H9 (cell line): ENCODE measurements around the gene REEP3. TPM values are rescaled to one million over a fixed set of nuclear protein-coding genes. Genes with fewer than 3 reads are reported as not detected.

Source experiments
- DNase-seq: peaks from one replicate; pipeline ENCODE4 v3.0.0-alpha.2; 2017
- H2AFZ ChIP-seq: one replicate; pipeline ENCODE4 v1.6.1; 2013; ENCODE audit warnings: mild to moderate bottlenecking, low read length, control low read depth, moderate library complexity
- H2AK5ac ChIP-seq: 2 replicates; pipeline ENCODE4 v1.6.1; 2013; ENCODE audit warnings: low read length, control low read depth, mixed read lengths; ENCODE audit not compliant: insufficient read length
- H2BK120ac ChIP-seq: one replicate; pipeline ENCODE4 v1.6.1; 2013; ENCODE audit warnings: low read depth, mild to moderate bottlenecking, low read length, control low read depth, inconsistent platforms; ENCODE audit not compliant: poor library complexity, severe bottlenecking
- H2BK12ac ChIP-seq: 2 replicates; pipeline ENCODE4 v1.6.1; 2013; ENCODE audit warnings: low read length, control low read depth, mixed read lengths, low read depth; ENCODE audit not compliant: insufficient read length
- H2BK15ac ChIP-seq: 2 replicates; pipeline ENCODE4 v1.6.1; 2013; ENCODE audit warnings: low read depth, low read length, control low read depth
- H2BK20ac ChIP-seq: one replicate; pipeline ENCODE4 v1.6.1; 2013; ENCODE audit warnings: low read depth, mild to moderate bottlenecking, low read length, control low read depth, inconsistent platforms; ENCODE audit not compliant: poor library complexity, severe bottlenecking
- H2BK5ac ChIP-seq: 2 replicates; pipeline ENCODE4 v1.6.1; 2013; ENCODE audit warnings: low read length, control low read depth, mixed read lengths; ENCODE audit not compliant: insufficient read length
- H3K14ac ChIP-seq: 2 replicates; pipeline ENCODE4 v1.6.1; 2013; ENCODE audit warnings: low read length, control low read depth; ENCODE audit not compliant: insufficient read depth
- H3K18ac ChIP-seq: 2 replicates; pipeline ENCODE4 v1.6.1; 2013; ENCODE audit warnings: low read depth, mild to moderate bottlenecking, mixed read lengths, low read length, control low read depth; ENCODE audit not compliant: insufficient read length
- H3K23ac ChIP-seq: 2 replicates; pipeline ENCODE4 v1.6.1; 2013; ENCODE audit warnings: low read length, control low read depth, mixed read lengths, low read depth; ENCODE audit not compliant: insufficient read length
- H3K23me2 ChIP-seq: 2 replicates; pipeline ENCODE4 v1.6.1; 2013; ENCODE audit warnings: low read depth, mild to moderate bottlenecking, mixed read lengths, low read length, control low read depth; ENCODE audit not compliant: insufficient read length, poor library complexity, severe bottlenecking
- H3K27ac ChIP-seq: 2 replicates; pipeline ENCODE4 v1.5.1; 2013; ENCODE audit warnings: low read length, control low read depth, mixed read lengths, low read depth; ENCODE audit not compliant: insufficient read length
- H3K27me3 ChIP-seq: 2 replicates; pipeline ENCODE4 v1.6.1; 2013; ENCODE audit warnings: low read length, control low read depth, inconsistent platforms; ENCODE audit not compliant: insufficient read depth
- H3K4ac ChIP-seq: 2 replicates; pipeline ENCODE4 v1.6.1; 2013; ENCODE audit warnings: low read depth, mild to moderate bottlenecking, control low read depth, inconsistent platforms, low read length, moderate library complexity
- H3K4me1 ChIP-seq: 2 replicates; pipeline ENCODE4 v1.6.1; 2013; ENCODE audit warnings: low read length, control low read depth, inconsistent platforms; ENCODE audit not compliant: insufficient read depth
- H3K4me2 ChIP-seq: 2 replicates; pipeline ENCODE4 v1.6.1; 2013; ENCODE audit warnings: low read length, control low read depth, mixed read lengths; ENCODE audit not compliant: insufficient read length, insufficient read depth
- H3K56ac ChIP-seq: 2 replicates; pipeline ENCODE4 v1.6.1; 2013; ENCODE audit warnings: low read depth, mild to moderate bottlenecking, mixed read lengths, low read length, control low read depth; ENCODE audit not compliant: insufficient read length
- H3K79me1 ChIP-seq: 2 replicates; pipeline ENCODE4 v1.6.1; 2013; ENCODE audit warnings: low read depth, mild to moderate bottlenecking, moderate library complexity, low read length, control low read depth, inconsistent platforms; ENCODE audit not compliant: insufficient read depth, poor library complexity, severe bottlenecking
- H3K79me2 ChIP-seq: 2 replicates; pipeline ENCODE4 v1.6.1; 2013; ENCODE audit warnings: low read length, control low read depth, inconsistent platforms; ENCODE audit not compliant: insufficient read depth
- H3K9ac ChIP-seq: 2 replicates; pipeline ENCODE4 v1.6.1; 2013; ENCODE audit warnings: low read length, control low read depth, mixed read lengths; ENCODE audit not compliant: insufficient read length; ENCODE audit errors: extremely low read depth
- H3K9me3 ChIP-seq: one replicate; pipeline ENCODE4 v1.6.1; 2013; ENCODE audit warnings: low read depth, low read length, inconsistent platforms; ENCODE audit not compliant: control insufficient read depth
- H3T11ph ChIP-seq: one replicate; pipeline ENCODE4 v1.6.1; 2013; ENCODE audit warnings: mild to moderate bottlenecking, low read length, control low read depth, inconsistent platforms
- H4K20me1 ChIP-seq: one replicate; pipeline ENCODE4 v1.6.1; 2013; ENCODE audit not compliant: control insufficient read depth, insufficient read length, insufficient read depth
- H4K5ac ChIP-seq: 2 replicates; pipeline ENCODE4 v1.6.1; 2013; ENCODE audit warnings: low read depth, mild to moderate bottlenecking, mixed read lengths, low read length, control low read depth; ENCODE audit not compliant: insufficient read length
- H4K8ac ChIP-seq: replicated peaks from 2 replicates; pipeline ENCODE4 v1.6.1; 2013; ENCODE audit warnings: low read length, control low read depth, mixed read lengths, low read depth; ENCODE audit not compliant: insufficient read length
- H4K91ac ChIP-seq: 2 replicates; pipeline ENCODE4 v1.6.1; 2013; ENCODE audit warnings: low read depth, mild to moderate bottlenecking, moderate library complexity, mixed read lengths, low read length, control low read depth; ENCODE audit not compliant: insufficient read length
- H3K27ac Mint-ChIP-seq, 3 experiments: 2 replicates in 2 of 3; 3 replicates in 1 of 3; pipeline ENCODE4 v1.8.0; 2020 to 2021; ENCODE audit warnings: mixed read lengths in 3 of 3, mild to moderate bottlenecking in 1 of 3, moderate library complexity in 1 of 3
- H3K27me3 Mint-ChIP-seq: 2 replicates; pipeline ENCODE4 v1.8.0; 2021; ENCODE audit warnings: low read depth, mild to moderate bottlenecking, moderate library complexity, mixed read lengths
- H3K36me3 Mint-ChIP-seq, 3 experiments: 2 replicates in 2 of 3; 3 replicates in 1 of 3; pipeline ENCODE4 v1.8.0; 2020 to 2021; ENCODE audit warnings: low read depth in 3 of 3, mixed read lengths in 3 of 3; ENCODE audit not compliant: insufficient read depth in 1 of 3
- H3K4me1 Mint-ChIP-seq, 2 experiments: 2 replicates each; pipeline ENCODE4 v1.8.0; 2020; ENCODE audit warnings: mixed read lengths in 2 of 2
- H3K4me3 Mint-ChIP-seq, 2 experiments: 2 replicates in 1 of 2; 3 replicates in 1 of 2; pipeline ENCODE4 v1.8.0; 2020 to 2021; ENCODE audit warnings: mild to moderate bottlenecking in 2 of 2, mixed read lengths in 2 of 2, moderate library complexity in 1 of 2
- H3K9me3 Mint-ChIP-seq, 2 experiments: 2 replicates in 1 of 2; 3 replicates in 1 of 2; pipeline ENCODE4 v1.8.0; 2020; ENCODE audit warnings: mild to moderate bottlenecking in 2 of 2, mixed read lengths in 2 of 2, moderate library complexity in 1 of 2
- CTCF ChIP-seq: fragments of 200-600 bp; sonication (generic); conservative IDR thresholded peaks from 3 replicates; pipeline ENCODE4 v1.8.0; 2021; ENCODE audit warnings: antibody characterized with exemption, mild to moderate bottlenecking
- WGBS: extraction: QIAGEN DNeasy Blood & Tissue Kit; methylation state at CpG from one replicate; pipeline ENCODE4 v1.1.7; 2013; ENCODE audit warnings: missing lambda C conversion rate, low lambda C conversion rate, mixed read lengths; ENCODE audit not compliant: insufficient read length; ENCODE audit errors: extremely low coverage; 5-methylcytosine and 5-hydroxymethylcytosine counted together
- total RNA-seq: library from RNA; stranded (reverse); gene quantifications from 2 replicates; pipeline ENCODE4 v1.2.1, GENCODE V29; 2021

REEP3 gene
- total RNA-seq, 1 experiment from 2014 or later, result 21.4 TPM

- no peak overlapping the region for H3T11ph ChIP-seq
- no CpG with 5 or more reads among the region's 19 CpGs for WGBS
- H3K4ac ChIP-seq, result no peak overlapping the region
- H3K23me2 ChIP-seq, result peaks cover 15% of the 10 kb centered on the region
- H4K8ac ChIP-seq, result no peak overlapping the region
- Mint-ChIP-seq H3K9me3 (no peaks in the 10 kb centered on the region), H3K27ac (peak overlapping the region; percentile 96 to 98 (median 98)), H3K4me3 (peak overlapping the region; percentile 85 to 93), H3K4me1 (peaks cover 29 to 34% of the 10 kb centered on the region in 2 experiments), H3K27me3 (peaks cover 2% of the 10 kb centered on the region), H3K36me3 (no peaks in the 10 kb centered on the region)
- no peaks in the 10 kb centered on the region for H3K9me3 ChIP-seq
- no peak overlapping the region for H2BK12ac ChIP-seq
- H2BK20ac ChIP-seq, result no peak overlapping the region
- no peak overlapping the region for H2AFZ ChIP-seq
- H3K9ac ChIP-seq, result peak overlapping the region; percentile 70
- TF ChIP-seq CTCF, result no peak
- H3K23ac ChIP-seq, result no peak overlapping the region
- no peak overlapping the region for H2BK120ac ChIP-seq
- H3K14ac ChIP-seq, result no peak overlapping the region
- peaks cover 2% of the 10 kb centered on the region; the same call in 1 of the 2 replicates for H3K4me1 ChIP-seq
- H3K18ac ChIP-seq, result no peak overlapping the region
- no peak overlapping the region for H2BK15ac ChIP-seq
- H3K4me2 ChIP-seq, result peak overlapping the region; percentile 90
- H4K5ac ChIP-seq, result no peak overlapping the region
- H2BK5ac ChIP-seq, result no peak overlapping the region
- H3K27me3 ChIP-seq, result no peaks in the 10 kb centered on the region
- H3K79me1 ChIP-seq, result no peaks in the 10 kb centered on the region
- H3K27ac ChIP-seq, result peak overlapping the region; percentile 27
- no peak for DNase-seq
- H2AK5ac ChIP-seq, result no peak overlapping the region
- no peaks in the 10 kb centered on the region for H4K20me1 ChIP-seq
- H4K91ac ChIP-seq, result no peak overlapping the region
- no peak overlapping the region for H3K56ac ChIP-seq
- no peaks in the 10 kb centered on the region for H3K79me2 ChIP-seq
These were observed 109.9 kb downstream of the REEP3 start for GRCh38 chr10:63630931-63631680.
